Kidney tubule cell (primary cell): ENCODE data around the gene BICRA.

Source experiments
- DNase-seq: peaks from one replicate; pipeline ENCODE4 v3.0.0-alpha.2; 2018; ENCODE audit warnings: low spot score

BICRA gene

GRCh38 chr19:47750752-47751151 is 141.8 kb downstream of the BICRA start:
- DNase-seq = no peak

- no peak for DNase-seq
These were observed 143.7 kb downstream of the BICRA start for GRCh38 chr19:47752440-47753211.
